GM19395 (cell line): Measurements from ENCODE around the gene AXIN1.

Experiments
- ATAC-seq: cut with Tn5 transposase; IDR thresholded peaks from one replicate; pipeline ENCODE4 v1.9.1; 2021; ENCODE audit warnings: mild to moderate bottlenecking, moderate library complexity; ENCODE audit not compliant: unreplicated experiment

Gene AXIN1

GRCh38 chr16:305916-306626 is 46.5 kb downstream of the AXIN1 start:
- ATAC-seq = no peak

- no peak for ATAC-seq
Measured at GRCh38 chr16:303760-304505, 48.6 kb downstream of the AXIN1 start.

GRCh38 chr16:301950-302349 is 50.6 kb downstream of the AXIN1 start:
- no peak for ATAC-seq

- no peak for ATAC-seq
Measured at GRCh38 chr16:301235-301634, 51.3 kb downstream of the AXIN1 start.

GRCh38 chr16:297832-298231 is 54.7 kb downstream of the AXIN1 start:
- no peak for ATAC-seq

- no peak for ATAC-seq
Measured at GRCh38 chr16:296806-297510, 55.6 kb downstream of the AXIN1 start.

GRCh38 chr16:296276-296675 is 56.2 kb downstream of the AXIN1 start:
- no peak for ATAC-seq

GRCh38 chr16:293043-293775 is 59.3 kb downstream of the AXIN1 start:
- no peak for ATAC-seq

GRCh38 chr16:291539-291938 is 61.0 kb downstream of the AXIN1 start:
- ATAC-seq = no peak

GRCh38 chr16:290681-291405 is 61.7 kb downstream of the AXIN1 start:
- ATAC-seq = no peak

GRCh38 chr16:290015-290680 is 62.4 kb downstream of the AXIN1 start:
- no peak for ATAC-seq

- ATAC-seq = no peak
Measured at GRCh38 chr16:289395-289997, 63.0 kb downstream of the AXIN1 start.

GRCh38 chr16:287981-288920 is 64.3 kb downstream of the AXIN1 start:
- ATAC-seq = no peak

GRCh38 chr16:287298-287811 is 65.2 kb downstream of the AXIN1 start:
- no peak for ATAC-seq

- no peak for ATAC-seq
Measured at GRCh38 chr16:286491-287297, 65.8 kb downstream of the AXIN1 start.

- no peak for ATAC-seq
Measured at GRCh38 chr16:285146-286055, 67.1 kb downstream of the AXIN1 start.
